Measurements from ENCODE around the gene ANKRD45.
"Not testable (repeated sequence)": the region's sequence is repeated elsewhere in the genome, so short reads cannot be mapped to it uniquely, and the experiment has no call there.

ANKRD45 gene

GRCh38 chr1:173580658-173581057 lies 89.0 kb downstream of the ANKRD45 start:
- DNase-seq (ENCODE audit: low read depth in 2 of 2), result no peak
- TF ChIP-seq CTCF (IDR thresholded peaks at IDR 0.05; ENCODE audit: low read depth, low read length), result no peak
- H3K4me3 ChIP-seq (replicated peaks in 1 of 2; ENCODE audit: low read depth in 2 of 2, low read length in 2 of 2), result no peak overlapping the region

- no peak for DNase-seq (ENCODE audit: low read depth in 2 of 2)
- H3K4me3 ChIP-seq (replicated peaks in 1 of 2; ENCODE audit: low read depth in 2 of 2, low read length in 2 of 2), result no peak overlapping the region
- TF ChIP-seq CTCF (IDR thresholded peaks at IDR 0.05; ENCODE audit: low read depth, low read length), result no peak
These were observed 89.6 kb downstream of the ANKRD45 start for GRCh38 chr1:173580071-173580470.

GRCh38 chr1:173573596-173573995 lies 96.1 kb downstream of the ANKRD45 start:
- peak in 1 of 2 donors; percentile 10 for DNase-seq (ENCODE audit: low read depth in 2 of 2)
- no peak overlapping the region for H3K4me3 ChIP-seq (replicated peaks in 1 of 2; ENCODE audit: low read depth in 2 of 2, low read length in 2 of 2)
- no peak for TF ChIP-seq CTCF (IDR thresholded peaks at IDR 0.05; ENCODE audit: low read depth, low read length)

- TF ChIP-seq CTCF (IDR thresholded peaks at IDR 0.05; ENCODE audit: low read depth, low read length), result no peak
- H3K4me3 ChIP-seq (replicated peaks in 1 of 2; ENCODE audit: low read depth in 2 of 2, low read length in 2 of 2), result no peak overlapping the region
- DNase-seq (ENCODE audit: low read depth in 2 of 2), result no peak
These were observed 97.3 kb downstream of the ANKRD45 start for GRCh38 chr1:173572201-173572873.

GRCh38 chr1:173570370-173571007 lies 99.2 kb downstream of the ANKRD45 start:
- TF ChIP-seq CTCF (IDR thresholded peaks at IDR 0.05; ENCODE audit: low read depth, low read length), result no peak
- no peak for DNase-seq (ENCODE audit: low read depth in 2 of 2)
- no peak overlapping the region for H3K4me3 ChIP-seq (replicated peaks in 1 of 2; ENCODE audit: low read depth in 2 of 2, low read length in 2 of 2)

- no peak for DNase-seq (ENCODE audit: low read depth in 2 of 2)
- no peak for TF ChIP-seq CTCF (IDR thresholded peaks at IDR 0.05; ENCODE audit: low read depth, low read length)
- no peak overlapping the region for H3K4me3 ChIP-seq (replicated peaks in 1 of 2; ENCODE audit: low read depth in 2 of 2, low read length in 2 of 2)
These were observed 101.2 kb downstream of the ANKRD45 start for GRCh38 chr1:173568483-173568882.

GRCh38 chr1:173563846-173564245 lies 105.8 kb downstream of the ANKRD45 start:
- H3K4me3 ChIP-seq (replicated peaks in 1 of 2; ENCODE audit: low read depth in 2 of 2, low read length in 2 of 2); DNase-seq (ENCODE audit: low read depth in 2 of 2): not testable (repeated sequence)
